K562 (cell line): ENCODE data around the gene KIAA1614. TPM values are rescaled to one million over a fixed set of nuclear protein-coding genes. Genes with fewer than 3 reads are reported as not detected.

ENCODE experiments used
- ATAC-seq: fragments of 200-7000 bp; cut with Tn5 transposase; 3 replicates; pipeline ENCODE4 v1.9.1; 2020; ENCODE audit warnings: moderate library complexity
- BruUV-seq: library from RNA; stranded (reverse); fragments of 400-500 nt; replicated peaks from 2 replicates; lab custom pipeline; 2021; lab: Mats Ljungman, UMichigan
- CTCF ChIA-PET: fragments of 300-600 bp; formaldehyde crosslinking; extraction: SDS; loops from one replicate; lab custom pipeline; 2021; ENCODE audit warnings: low intra/inter-chr PET ratio; lab: Yijun Ruan, JAX
- POLR2A ChIA-PET: fragments of 300-600, 350-650 bp; sonication (Branson Sonifier 250); formaldehyde crosslinking; extraction: SDS; loops from one replicate; lab custom pipeline; 2021; ENCODE audit warnings: antibody characterized with exemption, inconsistent platforms; lab: Yijun Ruan, JAX
- DNase-seq, 4 experiments: peaks; one replicate each; pipeline versions ENCODE4 v3.0.0 to v3.0.0-alpha.2; 2011 to 2018; ENCODE audit warnings: low spot score in 3 of 4, mixed read lengths in 3 of 4; ENCODE audit errors: extremely low read depth in 1 of 4
- FAIRE-seq: peaks from 2 replicates; lab custom pipeline; 2011; peaks lifted over from hg19 to GRCh38; lab: Jason Lieb, UNC
- H2AFZ ChIP-seq: 2 replicates; pipeline ENCODE4 v1.6.0; 2011; ENCODE audit warnings: low read depth, low read length, control low read depth, inconsistent platforms
- H3K27ac ChIP-seq: fragments of 200-600 bp; 3 replicates; pipeline ENCODE4 v1.8.0; 2011; ENCODE audit warnings: low read depth, mild to moderate bottlenecking, control low read depth, inconsistent platforms, low read length, moderate library complexity, mixed read lengths; ENCODE audit errors: extremely low read depth
- H3K27me3 ChIP-seq, 2 experiments: fragments of 300-600 bp in 1 of 2; 2 replicates in 1 of 2; 3 replicates in 1 of 2; pipeline versions ENCODE4 v1.6.0 to v1.8.0; 2011; ENCODE audit warnings: inconsistent platforms in 2 of 2, low read length in 2 of 2, mild to moderate bottlenecking in 1 of 2, mixed read lengths in 1 of 2, moderate library complexity in 1 of 2; ENCODE audit not compliant: control insufficient read depth in 2 of 2, insufficient read depth in 2 of 2
- H3K36me3 ChIP-seq: fragments of 300-600 bp; 3 replicates; pipeline ENCODE4 v1.8.0; 2011; ENCODE audit warnings: mild to moderate bottlenecking, low read length, inconsistent platforms; ENCODE audit not compliant: control insufficient read depth, insufficient read depth
- H3K4me1 ChIP-seq, 2 experiments: fragments of 200-600 bp in 1 of 2; replicated peaks in 1 of 2; 2 replicates in 1 of 2; 3 replicates in 1 of 2; pipeline versions ENCODE4 v1.5.1 to v1.8.0; 2011; ENCODE audit warnings: inconsistent platforms in 2 of 2, low read length in 2 of 2, mild to moderate bottlenecking in 1 of 2, mixed read lengths in 1 of 2, moderate library complexity in 1 of 2; ENCODE audit not compliant: control insufficient read depth in 2 of 2, insufficient read depth in 2 of 2
- H3K4me2 ChIP-seq: 2 replicates; pipeline ENCODE4 v1.6.1; 2011; ENCODE audit warnings: low read length, control low read depth, inconsistent platforms, mixed read lengths; ENCODE audit not compliant: insufficient read depth
- H3K4me3 ChIP-seq: fragments of 200-600 bp; sonication (generic), shearing (Covaris generic); 2 replicates; pipeline ENCODE4 v1.5.1; 2016; ENCODE audit warnings: control low read depth, inconsistent platforms
- H3K79me2 ChIP-seq: fragments of 200-600 bp; 3 replicates; pipeline ENCODE4 v1.8.0; 2011; ENCODE audit warnings: low read length, inconsistent platforms; ENCODE audit not compliant: control insufficient read depth, insufficient read depth
- H3K9ac ChIP-seq, 2 experiments: 2 replicates each; pipeline versions ENCODE4 v1.6.0 to v1.6.1; 2011; ENCODE audit warnings: low read depth in 2 of 2, low read length in 2 of 2, control low read depth in 1 of 2, inconsistent platforms in 1 of 2, mild to moderate bottlenecking in 1 of 2, mixed read lengths in 1 of 2; ENCODE audit not compliant: insufficient read depth in 1 of 2
- H3K9me1 ChIP-seq: one replicate; pipeline ENCODE4 v1.6.0; 2011; ENCODE audit warnings: inconsistent platforms, mild to moderate bottlenecking, low read length, moderate library complexity; ENCODE audit not compliant: control insufficient read depth, insufficient read depth
- H3K9me3 ChIP-seq: replicated peaks from 2 replicates; pipeline ENCODE4 v1.5.1; 2011; ENCODE audit warnings: low read depth, low read length, inconsistent platforms; ENCODE audit not compliant: control insufficient read depth, insufficient read depth
- H4K20me1 ChIP-seq: replicated peaks from 2 replicates; pipeline ENCODE4 v1.6.1; 2011; ENCODE audit warnings: low read length, inconsistent platforms, mixed read lengths; ENCODE audit not compliant: control insufficient read depth, insufficient read depth
- CBFA2T2 ChIP-seq: fragments of 450-650 bp; conservative IDR thresholded peaks from 2 replicates; pipeline ENCODE4 v1.6.1; 2017; ENCODE audit warnings: mild to moderate bottlenecking
- IRF9 ChIP-seq: fragments of 450-650 bp; IDR thresholded peaks from 2 replicates; pipeline ENCODE4 v1.6.1; 2016; ENCODE audit warnings: missing biosample characterization, missing genetic modification characterization
- MEIS2 ChIP-seq: fragments of 450-650 bp; IDR thresholded peaks from 2 replicates; pipeline ENCODE4 v1.6.1; 2014; ENCODE audit warnings: mild to moderate bottlenecking; ENCODE audit not compliant: partially characterized antibody
- MYBL2 ChIP-seq, 2 experiments: fragments of 450-650 bp in 1 of 2; sonication (generic) in 1 of 2; formaldehyde crosslinking in 1 of 2; IDR thresholded peaks; 2 replicates each; pipeline versions ENCODE4 v1.6.1 to v1.8.1; 2017 to 2022; ENCODE audit warnings: borderline replicate concordance in 1 of 2, inconsistent platforms in 1 of 2, low read depth in 1 of 2, mild to moderate bottlenecking in 1 of 2, missing genetic modification reagents in 1 of 2, moderate library complexity in 1 of 2
- NCOA2 ChIP-seq, 2 experiments: fragments of 450-650 bp; IDR thresholded peaks; 2 replicates each; pipeline ENCODE4 v1.6.1; 2018; ENCODE audit warnings: mild to moderate bottlenecking in 2 of 2, moderate library complexity in 1 of 2; ENCODE audit not compliant: partially characterized antibody in 2 of 2
- RHOXF2B ChIP-seq: fragments of 250-450 bp; sonication (Bioruptor Pico); conservative IDR thresholded peaks from 2 replicates; pipeline ENCODE4 v1.5.1; 2021
- SRSF3 ChIP-seq: fragments of 200-400 bp; formaldehyde crosslinking; IDR thresholded peaks from 2 replicates; pipeline ENCODE4 v1.6.1; 2016; ENCODE audit warnings: mild to moderate bottlenecking, low read length, moderate library complexity; ENCODE audit not compliant: insufficient read depth
- STAT5B ChIP-seq: fragments of 250-450 bp; sonication (Bioruptor Pico); IDR thresholded peaks from 2 replicates; pipeline ENCODE4 v1.8.0; 2021; ENCODE audit warnings: mild to moderate bottlenecking, inconsistent platforms
- THAP7 ChIP-seq: fragments of 250-450 bp; sonication (Bioruptor Pico); IDR thresholded peaks from 2 replicates; pipeline ENCODE4 v1.5.0; 2021
- WGBS: fragments of 100-300 bp; shearing (Covaris generic); methylation state at CpG from one replicate; pipeline ENCODE4 v1.1.6; 2016; ENCODE audit warnings: low coverage, mixed read lengths; ENCODE audit not compliant: insufficient coverage; ENCODE audit errors: missing lambda C conversion rate; 5-methylcytosine and 5-hydroxymethylcytosine counted together
- in situ Hi-C: fragments of 300-500 bp; cut with MboI; formaldehyde crosslinking; loops from 4 replicates; pipeline ENCODE4 v1.15.0; 2018; ENCODE audit warnings: inconsistent platforms, mixed read lengths
- intact Hi-C: fragments of 100-400 bp; cut with micrococcal nuclease; formaldehyde crosslinking; loops from 2 replicates; pipeline ENCODE4 v1.14.2; 2022
- polyA plus RNA-seq, 8 experiments: library from polyadenylated mRNA; depleted of rRNA in 4 of 8; stranded (reverse) in 5 of 8; unstranded in 3 of 8; fragments of >200 nt; fragmentation: Nextera tagmentation in 2 of 8; fragmentation: Illumina TruSeq in 1 of 8; extraction: Ambion mirVana in 2 of 8; extraction: Trizol in 1 of 8; gene quantifications; 2 replicates each; pipeline versions ENCODE4 v1.2.1 to v1.2.3, GENCODE V29; 2011 to 2014; ENCODE audit warnings: inconsistent platforms in 1 of 8, missing spikeins in 1 of 8
- total RNA-seq, 7 experiments: library from RNA; depleted of rRNA in 6 of 7; stranded (reverse); fragments of >200 nt in 6 of 7; fragmentation: Illumina TruSeq in 2 of 7; extraction: Trizol in 2 of 7; gene quantifications; 2 replicates each; pipeline versions ENCODE4 v1.2.1 to v1.2.3, GENCODE V29; 2011 to 2021; ENCODE audit warnings: low replicate concordance in 1 of 7
- TF ChIP-seq, protein P1 (sequence below): fragments of 450-650 bp; IDR thresholded peaks from 2 replicates; pipeline ENCODE4 v1.6.1; 2017; ENCODE audit warnings: antibody characterized with exemption

Gene KIAA1614
- total and polyA plus RNA-seq, 9 of the 15 experiments (the other 6 are each of a cell fraction or from before 2014, with no cell fraction given) = 0.01 to 1.1 (median 0.15) TPM; not detected in 1

DNA sequence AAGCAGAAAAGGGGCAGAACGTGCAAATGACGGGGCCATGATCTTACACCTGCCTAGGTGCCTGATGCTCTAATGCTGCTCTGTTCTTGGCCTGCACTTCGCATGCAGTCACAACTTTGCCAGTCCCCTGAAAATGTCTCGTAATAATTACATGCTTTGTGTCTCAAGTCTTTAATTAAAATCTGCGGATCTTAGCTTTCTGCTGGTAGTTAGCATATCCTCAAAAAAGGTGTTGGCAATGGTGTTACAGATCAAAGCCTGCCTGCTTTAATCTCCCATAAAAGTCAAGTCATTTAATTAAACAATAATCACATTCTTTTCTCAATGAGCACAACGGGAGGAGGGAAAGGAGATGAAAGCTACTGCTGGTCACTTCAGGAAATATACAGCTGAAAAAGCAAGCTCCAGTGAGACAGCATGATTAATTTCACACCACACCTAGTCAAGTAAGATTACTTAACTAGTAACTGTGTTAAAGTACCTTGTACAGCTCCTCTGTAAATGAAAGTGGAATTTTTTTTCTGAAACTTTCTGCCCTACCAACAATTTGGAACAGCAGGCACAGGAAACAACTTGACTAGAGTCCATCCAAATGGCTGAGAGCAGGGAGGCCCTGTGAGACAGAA, 64.1 kb downstream of the KIAA1614 start:
- no TSS peak for BruUV-seq
- TF ChIP-seq SRSF3 = no peak
- no peak for TF ChIP-seq IRF9 (tag)
- TF ChIP-seq MYBL2 (IDR thresholded peaks at IDR 0.05; ENCODE audit: low read depth) = no peak
- TF ChIP-seq MYBL2 (CRISPR knock-in tag; IDR thresholded peaks at IDR 0.05; ENCODE audit: borderline replicate concordance) = no peak
- TF ChIP-seq MEIS2 = no peak
- TF ChIP-seq, protein P1, sequence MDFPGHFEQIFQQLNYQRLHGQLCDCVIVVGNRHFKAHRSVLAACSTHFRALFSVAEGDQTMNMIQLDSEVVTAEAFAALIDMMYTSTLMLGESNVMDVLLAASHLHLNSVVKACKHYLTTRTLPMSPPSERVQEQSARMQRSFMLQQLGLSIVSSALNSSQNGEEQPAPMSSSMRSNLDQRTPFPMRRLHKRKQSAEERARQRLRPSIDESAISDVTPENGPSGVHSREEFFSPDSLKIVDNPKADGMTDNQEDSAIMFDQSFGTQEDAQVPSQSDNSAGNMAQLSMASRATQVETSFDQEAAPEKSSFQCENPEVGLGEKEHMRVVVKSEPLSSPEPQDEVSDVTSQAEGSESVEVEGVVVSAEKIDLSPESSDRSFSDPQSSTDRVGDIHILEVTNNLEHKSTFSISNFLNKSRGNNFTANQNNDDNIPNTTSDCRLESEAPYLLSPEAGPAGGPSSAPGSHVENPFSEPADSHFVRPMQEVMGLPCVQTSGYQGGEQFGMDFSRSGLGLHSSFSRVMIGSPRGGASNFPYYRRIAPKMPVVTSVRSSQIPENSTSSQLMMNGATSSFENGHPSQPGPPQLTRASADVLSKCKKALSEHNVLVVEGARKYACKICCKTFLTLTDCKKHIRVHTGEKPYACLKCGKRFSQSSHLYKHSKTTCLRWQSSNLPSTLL = no peak
- TF ChIP-seq STAT5B (CRISPR knock-in tag) = no peak
- TF ChIP-seq CBFA2T2 = no peak
- no peak for TF ChIP-seq NCOA2 (IDR thresholded peaks at IDR 0.05; ENCODE audit: partially characterized antibody in 2 of 2)
- no peak for TF ChIP-seq THAP7
- TF ChIP-seq RHOXF2B (CRISPR knock-in tag) = no peak

More for the DNA sequence above, 64.1 kb downstream of the KIAA1614 start:
- Histone ChIP-seq H3K27me3 (no peaks in the 10 kb centered on the region), H4K20me1 (no peaks in the 10 kb centered on the region), H3K9me3 (no peaks in the 10 kb centered on the region), H3K79me2 (no peaks in the 10 kb centered on the region), H3K4me3 (no peak overlapping the region), H3K4me1 (no peaks in the 10 kb centered on the region), H3K9ac (no peak overlapping the region), H3K36me3 (peaks cover 77% of the 10 kb centered on the region), H3K4me2 (no peak overlapping the region), H3K27ac (no peak overlapping the region), H3K9me1 (no peaks in the 10 kb centered on the region), H2AFZ (no peak overlapping the region)
- intact Hi-C loops = no loop called here
- 93% methylated on average over 6 of the region's 6 CpGs for WGBS
- CTCF ChIA-PET = no interaction called here
- in situ Hi-C loops = no loop called here
- POLR2A ChIA-PET = interaction anchor here (0.6 to 2.6 kb wide), 5 partner anchors 9 to 176 kb away, joined by 3 to 11 read pairs (median 4); no protein-coding TSS in a partner anchor
- no peak for FAIRE-seq
- DNase-seq = no peak
- ATAC-seq = no peak
